HFF-Myc (cell line): ENCODE data around the gene ZBTB42.

Experiments used
- DNase-seq: peaks from one replicate; pipeline ENCODE4 v3.0.0-alpha.2; 2011; ENCODE audit warnings: low read depth; ENCODE audit errors: extremely low read depth
- H3K4me3 ChIP-seq: replicated peaks from 2 replicates; pipeline ENCODE4 v1.5.1; 2011; ENCODE audit warnings: low read depth, mild to moderate bottlenecking, control low read depth, low read length
- TF ChIP-seq, protein P1 (sequence below): IDR thresholded peaks from 2 replicates; pipeline ENCODE4 v1.5.1; 2012; ENCODE audit warnings: mild to moderate bottlenecking, low read depth, low read length, control low read depth; ENCODE audit errors: missing control alignments

The ZBTB42 gene

DNA sequence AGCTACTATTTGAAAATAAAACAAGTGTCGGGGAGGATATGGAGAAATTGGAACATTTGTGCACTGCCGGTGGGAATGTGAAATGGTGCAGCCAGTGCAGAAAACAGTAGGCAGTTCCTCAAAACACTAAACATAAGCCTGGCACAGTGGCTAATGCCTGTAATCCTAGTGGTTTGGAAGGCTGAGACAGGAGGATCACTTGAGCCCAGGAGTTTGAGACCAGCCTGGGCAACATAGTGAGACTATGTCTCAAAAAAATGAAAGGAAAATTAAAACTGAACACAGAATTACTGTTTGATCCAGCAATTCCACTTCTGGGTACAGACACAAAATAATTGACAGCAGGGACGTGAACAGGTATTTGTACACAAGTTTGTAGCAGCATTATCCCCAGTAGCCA lies 35.4 kb upstream of the ZBTB42 start:
- no peak for DNase-seq
- no peak overlapping the region for H3K4me3 ChIP-seq
- TF ChIP-seq, protein P1, sequence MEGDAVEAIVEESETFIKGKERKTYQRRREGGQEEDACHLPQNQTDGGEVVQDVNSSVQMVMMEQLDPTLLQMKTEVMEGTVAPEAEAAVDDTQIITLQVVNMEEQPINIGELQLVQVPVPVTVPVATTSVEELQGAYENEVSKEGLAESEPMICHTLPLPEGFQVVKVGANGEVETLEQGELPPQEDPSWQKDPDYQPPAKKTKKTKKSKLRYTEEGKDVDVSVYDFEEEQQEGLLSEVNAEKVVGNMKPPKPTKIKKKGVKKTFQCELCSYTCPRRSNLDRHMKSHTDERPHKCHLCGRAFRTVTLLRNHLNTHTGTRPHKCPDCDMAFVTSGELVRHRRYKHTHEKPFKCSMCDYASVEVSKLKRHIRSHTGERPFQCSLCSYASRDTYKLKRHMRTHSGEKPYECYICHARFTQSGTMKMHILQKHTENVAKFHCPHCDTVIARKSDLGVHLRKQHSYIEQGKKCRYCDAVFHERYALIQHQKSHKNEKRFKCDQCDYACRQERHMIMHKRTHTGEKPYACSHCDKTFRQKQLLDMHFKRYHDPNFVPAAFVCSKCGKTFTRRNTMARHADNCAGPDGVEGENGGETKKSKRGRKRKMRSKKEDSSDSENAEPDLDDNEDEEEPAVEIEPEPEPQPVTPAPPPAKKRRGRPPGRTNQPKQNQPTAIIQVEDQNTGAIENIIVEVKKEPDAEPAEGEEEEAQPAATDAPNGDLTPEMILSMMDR, result no peak

DNA sequence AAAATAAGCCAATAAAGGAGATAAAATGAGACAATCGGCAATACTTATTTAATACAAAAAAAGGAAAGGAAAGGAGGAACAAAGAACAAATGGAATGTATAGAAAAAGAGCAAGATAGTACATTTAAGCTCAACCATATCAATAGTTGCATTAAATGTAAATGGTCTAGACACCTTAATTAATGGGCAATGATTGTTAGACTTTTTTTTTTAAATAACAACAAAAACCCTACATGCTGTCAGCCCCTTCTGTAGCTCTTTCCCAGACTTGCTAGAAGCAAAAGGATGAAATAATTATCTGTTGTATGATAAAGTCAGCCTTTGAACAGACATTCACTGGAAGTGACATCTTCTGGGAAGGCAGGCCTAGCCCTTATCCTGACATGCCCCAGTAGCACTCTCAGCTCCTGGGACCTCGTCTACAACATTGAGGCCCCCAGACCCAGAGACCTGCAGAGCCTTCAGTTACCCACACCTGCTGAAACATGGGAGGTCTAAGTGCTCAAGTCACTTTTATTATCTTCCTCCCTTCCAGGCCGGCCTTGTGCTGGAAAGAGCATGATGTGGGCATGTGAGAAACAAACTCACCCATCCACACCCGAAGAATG lies 34.5 kb upstream of the ZBTB42 start:
- H3K4me3 ChIP-seq, result no peak overlapping the region
- TF ChIP-seq, protein P1, result no peak
- no peak for DNase-seq

DNA sequence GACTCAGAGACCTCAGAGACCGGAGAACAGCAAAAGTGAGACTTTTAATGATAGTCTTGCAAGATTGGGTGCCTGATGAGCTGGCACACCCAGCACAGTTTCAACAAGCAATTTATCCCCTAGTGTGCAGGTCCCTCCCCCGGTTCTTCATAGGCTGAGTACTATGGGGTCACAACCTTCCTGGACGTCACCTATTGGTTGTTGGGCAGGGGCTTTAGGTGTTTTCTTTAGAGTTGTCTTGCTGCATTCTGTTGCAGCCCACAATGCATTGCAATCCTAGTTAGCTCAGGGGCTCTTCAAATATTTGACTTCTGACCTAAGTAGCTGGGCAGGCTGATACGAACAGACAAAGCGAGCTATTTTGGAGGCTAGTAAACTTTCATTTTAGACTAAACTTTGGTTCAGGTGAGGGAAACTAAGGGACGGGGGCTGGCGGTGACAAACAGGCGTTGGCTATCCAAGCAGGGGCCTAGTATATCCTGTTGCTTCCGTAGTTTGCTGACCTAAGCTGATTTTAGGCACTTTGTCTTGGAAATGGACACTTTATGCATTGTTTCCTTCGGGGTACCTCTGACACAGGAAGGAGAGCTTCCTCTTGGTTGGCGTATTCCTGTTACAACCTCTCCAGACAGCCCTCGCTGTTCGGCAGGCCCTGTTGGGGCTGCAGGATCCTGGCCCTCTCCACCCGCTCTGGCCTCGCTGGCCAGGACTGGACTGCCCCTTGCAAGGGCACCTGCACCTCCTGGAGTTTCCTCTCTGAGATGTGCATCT lies 33.9 kb upstream of the ZBTB42 start:
- TF ChIP-seq, protein P1, result no peak
- DNase-seq, result no peak
- no peak overlapping the region for H3K4me3 ChIP-seq

DNA sequence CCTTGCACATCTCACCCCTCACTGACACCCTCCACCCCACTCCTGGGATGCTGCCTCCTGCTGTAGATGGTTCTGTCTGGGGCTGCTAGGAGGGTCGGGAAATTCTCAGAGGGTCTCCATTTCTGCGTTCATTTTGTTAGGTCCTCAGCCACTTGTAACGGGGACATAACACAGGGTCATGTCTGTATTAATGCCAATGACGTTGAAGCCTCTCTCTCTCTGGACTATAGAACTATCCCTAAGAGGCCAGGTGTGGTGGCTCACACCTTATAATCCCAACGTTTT lies 33.3 kb upstream of the ZBTB42 start:
- no peak for DNase-seq
- H3K4me3 ChIP-seq, result no peak overlapping the region
- TF ChIP-seq, protein P1, result no peak

DNA sequence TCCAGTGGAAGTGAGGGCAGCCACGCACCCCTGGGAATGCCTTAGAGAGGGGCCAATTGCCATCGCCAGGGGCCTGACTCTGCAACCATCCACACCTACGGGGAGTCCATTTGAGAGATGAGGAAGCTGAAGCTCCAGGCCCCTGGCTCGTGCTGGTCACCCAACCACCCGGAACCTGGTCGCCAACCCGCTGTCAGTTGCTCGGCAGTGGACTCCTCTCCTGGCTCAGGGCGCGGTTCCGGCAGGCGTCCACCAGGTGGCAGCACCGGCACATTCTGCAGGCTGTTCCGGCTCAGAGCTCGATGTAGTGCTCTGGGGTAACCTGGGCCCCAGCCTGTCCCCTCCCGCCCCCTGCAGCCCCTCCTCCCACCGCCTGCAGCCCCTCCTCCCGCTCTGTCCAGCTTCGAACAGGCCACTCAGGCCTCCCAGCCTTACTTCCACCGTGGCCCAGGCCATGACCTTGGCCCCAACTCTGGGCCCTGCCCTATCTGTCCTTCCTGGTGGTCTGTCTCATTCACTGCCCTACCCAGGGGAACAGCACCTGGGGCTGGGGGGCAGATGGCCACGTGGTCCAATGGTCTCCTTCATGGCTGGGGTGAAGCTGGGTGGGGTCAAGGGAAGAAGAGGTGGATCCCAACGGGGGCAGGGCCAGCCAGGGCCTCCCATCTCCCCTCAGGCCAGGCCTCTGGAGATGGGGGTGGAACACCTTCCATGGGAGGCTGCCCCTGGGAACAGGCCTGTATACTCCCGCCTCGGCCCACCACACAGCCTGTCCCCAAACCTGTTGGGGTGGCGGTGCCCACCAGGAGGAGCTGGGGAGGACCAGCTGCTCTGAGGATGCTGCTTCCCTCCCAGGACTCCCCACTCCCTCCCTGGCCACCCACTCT lies 32.2 kb upstream of the ZBTB42 start:
- H3K4me3 ChIP-seq, result no peak overlapping the region
- peak; percentile 46 for DNase-seq
- TF ChIP-seq, protein P1, result peak; percentile 71

DNA sequence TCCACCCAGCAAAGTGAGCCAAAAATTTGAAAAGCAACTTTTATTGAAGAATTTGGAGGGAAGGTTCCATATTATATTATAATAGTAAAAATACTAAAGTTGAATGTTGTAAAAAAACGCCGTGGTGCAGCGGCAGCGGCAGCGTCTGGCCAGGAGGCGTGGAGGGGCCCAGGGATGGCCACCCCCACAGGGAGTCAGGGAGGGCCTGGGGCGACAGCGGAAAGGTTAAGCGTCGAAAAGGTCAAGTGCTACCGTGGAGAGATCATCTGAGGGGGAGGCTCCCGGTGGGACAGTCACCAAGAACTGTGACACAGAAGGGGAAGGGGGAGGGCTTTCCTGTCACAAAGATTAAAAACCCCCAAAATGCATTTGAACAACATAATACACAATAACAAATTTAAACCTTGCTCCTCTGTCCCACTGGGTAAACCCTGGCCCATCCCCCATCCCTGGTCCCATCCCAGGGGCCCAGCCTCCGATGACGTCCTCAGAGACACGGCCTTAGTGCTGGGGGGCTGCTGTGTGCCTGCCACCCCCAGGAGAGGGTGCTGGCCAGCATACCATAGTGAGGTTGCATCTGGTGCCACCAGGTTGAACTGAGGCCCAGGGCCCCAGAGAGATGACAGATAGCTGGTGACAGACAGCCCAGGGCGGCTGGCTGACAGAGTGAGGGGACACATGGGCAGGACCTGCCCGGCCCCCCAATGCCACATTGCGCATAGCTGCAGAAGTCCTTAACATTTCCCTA lies 31.4 kb upstream of the ZBTB42 start:
- no peak overlapping the region for H3K4me3 ChIP-seq
- TF ChIP-seq, protein P1, result no peak
- DNase-seq, result no peak
